ENCODE data around the gene EHF.

GRCh38 chr11:34588701-34589100 lies 32.2 kb upstream of the EHF start:
- TF ChIP-seq POLR2AphosphoS5 (IDR thresholded peaks at IDR 0.05; ENCODE audit: borderline replicate concordance, low read depth, low read length) = no peak
- no peak for TF ChIP-seq EZH2 (IDR thresholded peaks at IDR 0.05)
- TF ChIP-seq FOXP2 (optimal IDR thresholded peaks at IDR 0.05; ENCODE audit: control extremely low read depth, extremely low read length, insufficient read depth) = no peak

Measured in SK-N-MC (cell line).